Measurements from ENCODE around the gene AZI2. TPM values are rescaled to one million over a fixed set of nuclear protein-coding genes. Genes with fewer than 3 reads are reported as not detected.

Gene AZI2
- total RNA-seq, 1 experiment from 2014 or later, result 51.6 TPM

DNA sequence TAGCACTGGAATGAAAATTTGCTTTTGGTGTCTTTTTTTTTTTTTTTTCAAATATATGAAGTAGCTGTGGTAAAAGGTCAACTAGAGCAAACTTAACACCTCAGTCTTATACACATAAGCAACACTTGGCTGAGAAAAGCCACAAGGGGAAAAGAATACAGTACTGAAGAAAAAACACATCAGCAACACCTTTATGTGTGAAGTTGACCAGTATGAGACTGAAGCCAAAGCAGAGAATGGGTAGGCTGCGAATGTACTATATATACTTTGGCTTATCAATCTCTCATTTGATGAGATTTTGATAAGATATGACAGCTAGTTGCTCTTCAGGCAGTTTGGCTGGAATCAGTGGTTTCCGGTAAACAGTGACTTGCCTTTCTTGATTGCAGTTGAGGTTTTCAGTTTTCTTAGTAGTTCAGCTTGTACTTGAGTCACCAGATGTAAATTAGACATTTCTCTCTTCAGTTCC lies 22.1 kb downstream of the AZI2 start:
- H3K4me2 ChIP-seq (ENCODE audit: low read length), result no peak overlapping the region
- BruUV-seq (replicated peaks), result no TSS peak
- H3K27me3 ChIP-seq (ENCODE audit: insufficient read depth, low read length), result no peaks in the 10 kb centered on the region
- ATAC-seq (no peak), DNase-seq (ENCODE audit: low read depth, low spot score) (no peak)
- H3K9me3 ChIP-seq (ENCODE audit: control insufficient read depth in 1 of 2, insufficient read depth in 1 of 2, low read depth in 1 of 2, low read length in 2 of 2), result no peaks in the 10 kb centered on the region
- no peaks in the 10 kb centered on the region for H4K20me1 ChIP-seq (ENCODE audit: insufficient read depth)
- H3K36me3 ChIP-seq (ENCODE audit: control insufficient read depth in 1 of 2, insufficient read depth in 2 of 2, low read length in 2 of 2), result peaks cover 16 to 25% of the 10 kb centered on the region in 2 experiments; a peak in 3 of 4 replicates
- intact Hi-C loops (cut with micrococcal nuclease), result loop anchor here (5.0 to 10.0 kb wide), 2 partner anchors 1012 to 1194 kb away; no protein-coding TSS in a partner anchor
- ChIA-PET POLR2A (no interaction called here), RAD21 (ENCODE audit: low non-redundant PET in 1 of 2, low total read pairs in 2 of 2, uncharacterized antibody in 2 of 2, unreplicated experiment in 2 of 2) (interaction anchor here in 1 of 2 experiments (1.0 kb wide), 1 partner anchor 615 kb away, joined by 3 read pairs; no protein-coding TSS in a partner anchor), CTCF (interaction anchor here (0.5 to 5.2 kb wide), 5 partner anchors 9 to 617 kb away, joined by 3 to 47 read pairs (median 3); partner anchors contain the start of gene EOMES)
- H3K27ac ChIP-seq (ENCODE audit: low read depth, low read length), result no peak overlapping the region
- no peak overlapping the region for H3K9ac ChIP-seq (ENCODE audit: low read length)
- no peaks in the 10 kb centered on the region for H3K9me2 ChIP-seq (ENCODE audit: insufficient read depth)
- H2AFZ ChIP-seq (ENCODE audit: low read depth, low read length, poor library complexity, severe bottlenecking), result no peak overlapping the region
- TF ChIP-seq CBX3 (IDR thresholded peaks at IDR 0.05; ENCODE audit: low read depth), result no peak
- TF ChIP-seq, protein P1, sequence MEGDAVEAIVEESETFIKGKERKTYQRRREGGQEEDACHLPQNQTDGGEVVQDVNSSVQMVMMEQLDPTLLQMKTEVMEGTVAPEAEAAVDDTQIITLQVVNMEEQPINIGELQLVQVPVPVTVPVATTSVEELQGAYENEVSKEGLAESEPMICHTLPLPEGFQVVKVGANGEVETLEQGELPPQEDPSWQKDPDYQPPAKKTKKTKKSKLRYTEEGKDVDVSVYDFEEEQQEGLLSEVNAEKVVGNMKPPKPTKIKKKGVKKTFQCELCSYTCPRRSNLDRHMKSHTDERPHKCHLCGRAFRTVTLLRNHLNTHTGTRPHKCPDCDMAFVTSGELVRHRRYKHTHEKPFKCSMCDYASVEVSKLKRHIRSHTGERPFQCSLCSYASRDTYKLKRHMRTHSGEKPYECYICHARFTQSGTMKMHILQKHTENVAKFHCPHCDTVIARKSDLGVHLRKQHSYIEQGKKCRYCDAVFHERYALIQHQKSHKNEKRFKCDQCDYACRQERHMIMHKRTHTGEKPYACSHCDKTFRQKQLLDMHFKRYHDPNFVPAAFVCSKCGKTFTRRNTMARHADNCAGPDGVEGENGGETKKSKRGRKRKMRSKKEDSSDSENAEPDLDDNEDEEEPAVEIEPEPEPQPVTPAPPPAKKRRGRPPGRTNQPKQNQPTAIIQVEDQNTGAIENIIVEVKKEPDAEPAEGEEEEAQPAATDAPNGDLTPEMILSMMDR (IDR thresholded peaks at IDR 0.05 in 2 of 3, conservative IDR thresholded peaks at IDR 0.05 in 1 of 3; ENCODE audit: borderline replicate concordance in 1 of 3, insufficient read depth in 1 of 3, low read depth in 2 of 3, low read length in 2 of 3), result no peak
- TF ChIP-seq EZH2 (IDR thresholded peaks at IDR 0.05), result no peak
- H3K79me2 ChIP-seq (ENCODE audit: insufficient read depth, low read length), result no peaks in the 10 kb centered on the region
- H3K4me3 ChIP-seq (replicated peaks in 1 of 2; ENCODE audit: low read depth in 1 of 2, low read length in 2 of 2), result no peak overlapping the region
- H3K4me1 ChIP-seq (ENCODE audit: control insufficient read depth in 1 of 2, insufficient read depth in 2 of 2, low read length in 2 of 2), result no peaks in the 10 kb centered on the region

DNA sequence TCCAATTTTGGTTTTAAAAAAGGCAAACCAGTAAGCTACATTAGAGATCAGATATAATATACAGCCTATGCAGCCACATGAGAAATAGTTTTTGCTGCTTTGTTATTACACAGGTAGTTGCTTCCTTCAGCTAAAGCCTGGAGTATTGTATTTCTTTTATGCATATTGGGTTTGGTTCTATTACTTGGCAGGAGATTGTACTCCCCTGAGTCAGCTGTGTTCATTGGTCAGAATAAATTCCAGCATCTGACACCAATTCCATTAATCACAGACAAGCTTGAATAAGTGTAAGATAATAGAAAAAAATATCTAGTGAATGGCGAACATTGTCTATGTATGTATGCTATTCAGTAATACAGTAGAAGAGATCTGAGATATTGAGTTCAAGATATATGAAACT lies 26.2 kb downstream of the AZI2 start:
- RAD21 ChIA-PET (ENCODE audit: low non-redundant PET in 1 of 2, low total read pairs in 2 of 2, uncharacterized antibody in 2 of 2, unreplicated experiment in 2 of 2), result no interaction called here
- peaks cover 16 to 24% of the 10 kb centered on the region in 2 experiments; a peak in 3 of 4 replicates for H3K36me3 ChIP-seq (ENCODE audit: control insufficient read depth in 1 of 2, insufficient read depth in 2 of 2, low read length in 2 of 2)
- ATAC-seq, result no peak
- H3K79me2 ChIP-seq (ENCODE audit: insufficient read depth, low read length), result no peaks in the 10 kb centered on the region
- TF ChIP-seq ELF1 (IDR thresholded peaks at IDR 0.05; ENCODE audit: borderline replicate concordance, low read depth), result no peak
- no peak for TF ChIP-seq POLR2AphosphoS5 (IDR thresholded peaks at IDR 0.05; ENCODE audit: low read depth, low read length)
- no peak for TF ChIP-seq ZNF274 (IDR thresholded peaks at IDR 0.05; ENCODE audit: low read depth, low read length)
- TF ChIP-seq SRF (IDR thresholded peaks at IDR 0.05; ENCODE audit: low read depth), result no peak
- no peak for TF ChIP-seq POLR2A (IDR thresholded peaks at IDR 0.05; ENCODE audit: borderline replicate concordance, extremely low read depth, insufficient read depth, insufficient read length)
- no peak for TF ChIP-seq EZH2 (IDR thresholded peaks at IDR 0.05)
- TF ChIP-seq ZFX (IDR thresholded peaks at IDR 0.05), result no peak
- TF ChIP-seq, protein P2, sequence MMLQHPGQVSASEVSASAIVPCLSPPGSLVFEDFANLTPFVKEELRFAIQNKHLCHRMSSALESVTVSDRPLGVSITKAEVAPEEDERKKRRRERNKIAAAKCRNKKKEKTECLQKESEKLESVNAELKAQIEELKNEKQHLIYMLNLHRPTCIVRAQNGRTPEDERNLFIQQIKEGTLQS (IDR thresholded peaks at IDR 0.05), result no peak
- TF ChIP-seq SP1 (IDR thresholded peaks at IDR 0.05; ENCODE audit: low read depth), result no peak
- TF ChIP-seq EZH2phosphoT487 (IDR thresholded peaks at IDR 0.05; ENCODE audit: borderline replicate concordance), result no peak
- TF ChIP-seq, protein P1 (IDR thresholded peaks at IDR 0.05 in 2 of 3, conservative IDR thresholded peaks at IDR 0.05 in 1 of 3; ENCODE audit: borderline replicate concordance in 1 of 3, insufficient read depth in 1 of 3, low read depth in 2 of 3, low read length in 2 of 3), result no peak
- TF ChIP-seq EGR1 (IDR thresholded peaks at IDR 0.05; ENCODE audit: low read depth), result no peak
- H3K27ac ChIP-seq (ENCODE audit: low read depth, low read length), result no peak overlapping the region
- H4K20me1 ChIP-seq (ENCODE audit: insufficient read depth), result no peaks in the 10 kb centered on the region; the same call in 1 of the 2 replicates
- intact Hi-C loops (cut with micrococcal nuclease), result loop anchor here (10.0 kb wide), 1 partner anchor 1008 kb away; no protein-coding TSS in a partner anchor
- no peaks in the 10 kb centered on the region for H3K27me3 ChIP-seq (ENCODE audit: insufficient read depth, low read length)
- no peak overlapping the region for H3K9ac ChIP-seq (ENCODE audit: low read length)
- DNase-seq (ENCODE audit: low read depth, low spot score), result no peak
- POLR2A ChIA-PET, result no interaction called here
- H2AFZ ChIP-seq (ENCODE audit: low read depth, low read length, poor library complexity, severe bottlenecking), result no peak overlapping the region
- no TSS peak for BruUV-seq (replicated peaks)
- CTCF ChIA-PET, result interaction anchor here (0.8 to 2.1 kb wide), 2 partner anchors 9 to 610 kb away, joined by 3 to 8 read pairs; no protein-coding TSS in a partner anchor
- no peaks in the 10 kb centered on the region for H3K4me1 ChIP-seq (ENCODE audit: control insufficient read depth in 1 of 2, insufficient read depth in 2 of 2, low read length in 2 of 2)
- no peaks in the 10 kb centered on the region for H3K9me3 ChIP-seq (ENCODE audit: control insufficient read depth in 1 of 2, insufficient read depth in 1 of 2, low read depth in 1 of 2, low read length in 2 of 2)
- no peak overlapping the region for H3K4me2 ChIP-seq (ENCODE audit: low read length)
- no peak overlapping the region for H3K4me3 ChIP-seq (replicated peaks in 1 of 2; ENCODE audit: low read depth in 1 of 2, low read length in 2 of 2)
- no peaks in the 10 kb centered on the region for H3K9me2 ChIP-seq (ENCODE audit: insufficient read depth)
